Endothelial cell (in vitro differentiated cells): ENCODE measurements around the gene CCNG1. TPM values are rescaled to one million over a fixed set of nuclear protein-coding genes. Genes with fewer than 3 reads are reported as not detected.
A peak's percentile ranks its signal among the peaks of the same experiment; 100 is the strongest.

Experiments used
- DNase-seq: peaks from one replicate; pipeline ENCODE4 v3.0.0; 2021; ENCODE audit warnings: low spot score
- H3K27ac Mint-ChIP-seq: one replicate; pipeline ENCODE4 v1.8.0; 2021; ENCODE audit warnings: mixed read lengths, inconsistent platforms; ENCODE audit not compliant: unreplicated experiment
- H3K27me3 Mint-ChIP-seq: one replicate; pipeline ENCODE4 v1.8.0; 2021; ENCODE audit warnings: mild to moderate bottlenecking, moderate library complexity, mixed read lengths, inconsistent platforms; ENCODE audit not compliant: unreplicated experiment
- H3K36me3 Mint-ChIP-seq: one replicate; pipeline ENCODE4 v1.8.0; 2021; ENCODE audit warnings: mild to moderate bottlenecking, low read depth, mixed read lengths, inconsistent platforms; ENCODE audit not compliant: unreplicated experiment
- H3K4me1 Mint-ChIP-seq: one replicate; pipeline ENCODE4 v1.8.0; 2021; ENCODE audit warnings: mild to moderate bottlenecking, mixed read lengths, inconsistent platforms; ENCODE audit not compliant: unreplicated experiment
- H3K4me3 Mint-ChIP-seq: one replicate; pipeline ENCODE4 v1.8.0; 2021; ENCODE audit warnings: mild to moderate bottlenecking, mixed read lengths, inconsistent platforms; ENCODE audit not compliant: unreplicated experiment
- H3K9me3 Mint-ChIP-seq: one replicate; pipeline ENCODE4 v1.8.0; 2021; ENCODE audit warnings: mixed read lengths, inconsistent platforms; ENCODE audit not compliant: unreplicated experiment
- total RNA-seq: library from RNA; stranded (reverse); fragmentation: NEBNext Ultra II Directional; extraction: Animal tissue kit (Norgen Biotek cat#: 25700); gene quantifications from one replicate; pipeline ENCODE4 v1.2.1, GENCODE V29; 2021; ENCODE audit not compliant: unreplicated experiment
- TF ChIP-seq, protein P1 (sequence below): fragments of 200-600 bp; sonication (generic); IDR thresholded peaks from one replicate; pipeline ENCODE4 v1.5.0; 2021; ENCODE audit warnings: antibody characterized with exemption; ENCODE audit not compliant: unreplicated experiment

The CCNG1 gene
- total RNA-seq, 1 donor from 2014 or later: 360 TPM

DNA sequence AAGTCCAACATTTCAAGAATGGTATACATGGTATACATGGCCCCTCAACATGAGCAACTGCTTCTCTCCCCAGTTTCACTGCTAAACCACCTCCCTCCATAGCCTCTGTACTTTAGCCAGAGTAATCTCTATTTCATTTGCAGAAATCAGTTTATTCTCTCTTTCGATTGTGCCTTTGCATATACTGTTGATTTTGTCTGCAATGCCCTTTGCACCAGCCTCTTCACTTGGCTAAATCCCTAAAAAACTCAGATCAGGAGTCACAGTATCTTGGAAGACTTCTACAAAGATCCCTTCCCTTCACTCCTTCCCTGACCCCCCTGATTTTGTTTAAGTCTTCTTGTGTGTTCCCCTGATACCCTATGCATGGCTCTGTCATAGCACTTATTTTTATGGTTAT, 4.9 kb upstream of the CCNG1 start:
- DNase-seq: no peak
- no peaks in the 10 kb centered on the region for H3K9me3 Mint-ChIP-seq
- TF ChIP-seq, protein P1, sequence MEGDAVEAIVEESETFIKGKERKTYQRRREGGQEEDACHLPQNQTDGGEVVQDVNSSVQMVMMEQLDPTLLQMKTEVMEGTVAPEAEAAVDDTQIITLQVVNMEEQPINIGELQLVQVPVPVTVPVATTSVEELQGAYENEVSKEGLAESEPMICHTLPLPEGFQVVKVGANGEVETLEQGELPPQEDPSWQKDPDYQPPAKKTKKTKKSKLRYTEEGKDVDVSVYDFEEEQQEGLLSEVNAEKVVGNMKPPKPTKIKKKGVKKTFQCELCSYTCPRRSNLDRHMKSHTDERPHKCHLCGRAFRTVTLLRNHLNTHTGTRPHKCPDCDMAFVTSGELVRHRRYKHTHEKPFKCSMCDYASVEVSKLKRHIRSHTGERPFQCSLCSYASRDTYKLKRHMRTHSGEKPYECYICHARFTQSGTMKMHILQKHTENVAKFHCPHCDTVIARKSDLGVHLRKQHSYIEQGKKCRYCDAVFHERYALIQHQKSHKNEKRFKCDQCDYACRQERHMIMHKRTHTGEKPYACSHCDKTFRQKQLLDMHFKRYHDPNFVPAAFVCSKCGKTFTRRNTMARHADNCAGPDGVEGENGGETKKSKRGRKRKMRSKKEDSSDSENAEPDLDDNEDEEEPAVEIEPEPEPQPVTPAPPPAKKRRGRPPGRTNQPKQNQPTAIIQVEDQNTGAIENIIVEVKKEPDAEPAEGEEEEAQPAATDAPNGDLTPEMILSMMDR: no peak
- peaks cover 7% of the 10 kb centered on the region for H3K27me3 Mint-ChIP-seq
- H3K4me3 Mint-ChIP-seq: no peak overlapping the region
- peaks cover 29% of the 10 kb centered on the region for H3K4me1 Mint-ChIP-seq
- no peak overlapping the region for H3K27ac Mint-ChIP-seq
- H3K36me3 Mint-ChIP-seq: no peaks in the 10 kb centered on the region

DNA sequence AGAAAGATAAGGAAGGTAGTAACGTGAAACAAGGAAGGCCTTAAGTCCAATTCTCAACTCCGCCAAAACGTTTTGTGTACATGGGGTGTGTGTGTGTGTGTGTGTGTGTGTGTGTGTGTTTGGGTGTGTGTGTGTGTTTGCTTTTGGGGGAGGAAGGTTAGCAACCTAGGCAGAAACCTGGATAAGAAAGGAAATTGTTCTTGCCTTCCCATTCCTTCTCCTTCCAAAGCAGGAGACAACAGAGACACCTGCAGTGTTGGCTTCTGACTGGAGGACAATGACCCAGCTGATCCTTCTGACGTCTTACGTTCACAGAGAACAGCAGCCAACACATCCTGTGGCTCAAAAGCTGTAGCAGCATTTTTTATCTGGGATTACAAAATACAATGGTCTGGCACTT, 4.1 kb upstream of the CCNG1 start:
- no peaks in the 10 kb centered on the region for H3K9me3 Mint-ChIP-seq
- no peaks in the 10 kb centered on the region for H3K36me3 Mint-ChIP-seq
- H3K4me3 Mint-ChIP-seq: no peak overlapping the region
- DNase-seq: no peak
- H3K27ac Mint-ChIP-seq: peak overlapping the region; percentile 48
- TF ChIP-seq, protein P1: no peak
- H3K4me1 Mint-ChIP-seq: peaks cover 33% of the 10 kb centered on the region
- peaks cover 8% of the 10 kb centered on the region for H3K27me3 Mint-ChIP-seq

DNA sequence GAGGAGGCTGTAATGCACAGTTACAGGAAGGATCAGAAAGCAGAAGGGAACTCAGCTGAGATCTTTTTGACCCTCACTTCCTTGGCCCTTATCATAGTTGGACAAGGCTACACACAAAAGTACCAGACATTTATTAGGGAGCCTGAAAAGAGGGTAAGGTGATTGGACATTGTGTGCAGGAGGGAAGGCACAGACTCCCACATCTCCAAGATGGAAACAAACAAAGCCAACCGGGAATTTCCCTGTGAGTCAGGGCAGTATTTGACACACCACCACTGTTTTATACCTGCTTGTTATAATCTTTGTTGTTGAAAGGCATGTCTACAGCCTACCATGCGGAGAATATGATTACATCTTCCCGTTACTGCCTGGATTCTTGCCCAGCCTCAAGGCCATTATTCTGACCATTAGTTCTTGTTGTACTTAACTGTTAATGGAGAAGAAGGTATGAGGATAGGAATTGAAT, 3.0 kb upstream of the CCNG1 start:
- Mint-ChIP-seq H3K36me3 (no peaks in the 10 kb centered on the region), H3K9me3 (no peaks in the 10 kb centered on the region), H3K27me3 (peaks cover 8% of the 10 kb centered on the region), H3K4me3 (no peak overlapping the region), H3K4me1 (peaks cover 33% of the 10 kb centered on the region), H3K27ac (no peak overlapping the region)
- TF ChIP-seq, protein P1: no peak
- no peak for DNase-seq

DNA sequence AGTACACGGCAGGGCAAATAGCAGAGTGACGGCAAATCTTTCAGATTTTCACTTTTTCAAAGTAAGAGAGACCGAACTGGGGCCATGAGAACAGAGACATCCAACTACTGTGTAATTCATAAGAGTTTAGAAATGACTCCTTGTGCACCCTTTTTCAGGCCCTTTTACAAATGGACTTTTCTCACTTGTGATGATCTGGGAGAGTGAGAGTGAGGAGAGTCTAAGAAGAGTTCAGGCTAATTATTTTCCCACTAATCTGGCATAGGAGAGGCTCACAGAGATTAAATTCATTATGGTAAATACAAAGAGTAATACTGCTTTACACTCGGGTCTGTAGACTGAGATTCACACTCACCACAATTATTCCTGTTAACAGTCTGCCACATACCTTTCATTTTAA, 880 bp upstream of the CCNG1 start:
- H3K4me3 Mint-ChIP-seq: peak overlapping the region; percentile 98
- peaks cover 8% of the 10 kb centered on the region for H3K27me3 Mint-ChIP-seq
- H3K36me3 Mint-ChIP-seq: no peaks in the 10 kb centered on the region
- H3K4me1 Mint-ChIP-seq: peaks cover 41% of the 10 kb centered on the region
- DNase-seq: no peak
- H3K9me3 Mint-ChIP-seq: no peaks in the 10 kb centered on the region
- peak overlapping the region; percentile 86 for H3K27ac Mint-ChIP-seq
- TF ChIP-seq, protein P1: no peak

DNA sequence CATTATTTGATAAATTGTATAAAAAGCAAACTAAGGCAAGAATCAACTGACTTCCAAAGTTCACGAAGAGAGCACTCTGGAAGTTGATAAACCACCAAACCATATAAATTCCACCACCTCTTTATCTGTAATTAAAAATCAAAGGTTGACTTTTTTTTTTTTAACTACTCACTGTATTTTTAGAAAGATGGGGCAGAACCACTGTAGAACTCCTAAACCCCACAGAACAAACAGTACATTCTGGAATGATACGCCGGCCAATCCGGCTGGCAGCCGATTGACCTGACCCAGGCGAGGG, 435 bp upstream of the CCNG1 start:
- peaks cover under 1% of the 10 kb centered on the region for H3K36me3 Mint-ChIP-seq
- H3K9me3 Mint-ChIP-seq: no peaks in the 10 kb centered on the region
- peak overlapping the region; percentile 86 for H3K27ac Mint-ChIP-seq
- peaks cover 8% of the 10 kb centered on the region for H3K27me3 Mint-ChIP-seq
- H3K4me3 Mint-ChIP-seq: peak overlapping the region; percentile 98
- DNase-seq: no peak
- TF ChIP-seq, protein P1: no peak
- H3K4me1 Mint-ChIP-seq: peaks cover 39% of the 10 kb centered on the region
